Psoas muscle (tissue), 8 donors: ENCODE measurements around the gene CUTA. TPM values are rescaled to one million over a fixed set of nuclear protein-coding genes. Genes with fewer than 3 reads are reported as not detected.
A peak's percentile ranks its signal among the peaks of the same experiment; 100 is the strongest.

Experiments used
- ATAC-seq, 4 donors: fragments of 200-7000 bp; cut with Tn5 transposase; one replicate each; pipeline ENCODE4 v1.9.1; 2020; ENCODE audit warnings: moderate library complexity in 3 of 4, mild to moderate bottlenecking in 2 of 4
- DNase-seq, 2 donors: peaks; one replicate each; pipeline ENCODE4 v3.0.0-alpha.2; 2020
- H3K27ac ChIP-seq: fragments of 200-600 bp; one replicate; pipeline ENCODE4 v1.8.0; 2022
- H3K27me3 ChIP-seq, 3 donors: fragments of 200-600 bp in 1 of 3; one replicate each; pipeline versions ENCODE4 v1.6.1 to v1.8.0; 2013 to 2022; ENCODE audit warnings: low read length in 2 of 3, mild to moderate bottlenecking in 2 of 3, moderate library complexity in 1 of 3; ENCODE audit not compliant: insufficient read depth in 3 of 3
- H3K36me3 ChIP-seq, 2 donors: fragments of 200-600 bp in 1 of 2; one replicate each; pipeline versions ENCODE4 v1.6.1 to v1.8.0; 2013 to 2022; ENCODE audit warnings: low read depth in 1 of 2, mild to moderate bottlenecking in 1 of 2, moderate library complexity in 1 of 2; ENCODE audit not compliant: insufficient read depth in 1 of 2
- H3K4me1 ChIP-seq: fragments of 200-600 bp; one replicate; pipeline ENCODE4 v1.8.0; 2022
- H3K4me3 ChIP-seq: fragments of 200-600 bp; one replicate; pipeline ENCODE4 v1.8.0; 2022; ENCODE audit warnings: mild to moderate bottlenecking
- H3K9me3 ChIP-seq: fragments of 200-600 bp; one replicate; pipeline ENCODE4 v1.8.0; 2022
- WGBS, 3 donors: extraction: QIAGEN DNeasy Blood & Tissue Kit; methylation state at CpG; one replicate each; pipeline versions ENCODE4 v1.1.6 to v1.1.7; 2013; 5-methylcytosine and 5-hydroxymethylcytosine counted together
- intact Hi-C, 2 donors: fragments of 100-400 bp; cut with DNase I; formaldehyde crosslinking; loops; one replicate each; pipeline versions ENCODE4 v1.11.0 to v1.14.2; 2022
- polyA plus RNA-seq, 3 donors: library from polyadenylated mRNA; stranded (reverse); fragments of 200-250 nt; gene quantifications; one replicate each; pipeline ENCODE4 v1.2.3, GENCODE V29; 2013
- total RNA-seq, 4 donors: library from RNA; stranded (reverse); fragmentation: NEBNext Ultra II Directional in 2 of 4; extraction: Animal tissue kit (Norgen Biotek cat#: 25700) in 2 of 4; gene quantifications; one replicate each; pipeline versions ENCODE4 v1.2.1 to v1.2.4, GENCODE V29; 2021 to 2023
- TF ChIP-seq, protein P1 (sequence below): fragments of 200-600 bp; IDR thresholded peaks from one replicate; pipeline ENCODE4 v1.8.0; 2022; ENCODE audit warnings: antibody characterized with exemption
- donor health status: healthy with polysubstance abuse.
- donor health status: DM: no; HTN: no; CAD: no; lungs with moderate emphysema.
- donor health status: Bipolar disorder and iron deficiency.
- donor health status: healthy.
- donor health status: DM: yes; HTN: yes; CAD: no.
- donor health status: DM: no; HTN: no; CAD: no.
- donor health status: DM: no; HTN: no; CAD: no.
- donor health status: DM: yes; HTN: yes; CAD: no.

The CUTA gene
- total and polyA plus RNA-seq, 7 donors: 75.4 to 126 (median 102) TPM

GRCh38 chr6:33458676-33459075 is 40.8 kb upstream of the CUTA start:
- no peak for ATAC-seq
- intact Hi-C loops: loop anchor here (5.0 to 10.0 kb wide), 2 partner anchors 109 to 116 kb away; no protein-coding TSS in a partner anchor
- Histone ChIP-seq H3K9me3 (no peaks in the 10 kb centered on the region), H3K4me1 (peaks cover 4% of the 10 kb centered on the region), H3K36me3 (peaks cover 0 to 21% of the 10 kb centered on the region in 2 donors), H3K4me3 (no peak overlapping the region), H3K27ac (no peak overlapping the region), H3K27me3 (no peaks in the 10 kb centered on the region)
- TF ChIP-seq, protein P1, sequence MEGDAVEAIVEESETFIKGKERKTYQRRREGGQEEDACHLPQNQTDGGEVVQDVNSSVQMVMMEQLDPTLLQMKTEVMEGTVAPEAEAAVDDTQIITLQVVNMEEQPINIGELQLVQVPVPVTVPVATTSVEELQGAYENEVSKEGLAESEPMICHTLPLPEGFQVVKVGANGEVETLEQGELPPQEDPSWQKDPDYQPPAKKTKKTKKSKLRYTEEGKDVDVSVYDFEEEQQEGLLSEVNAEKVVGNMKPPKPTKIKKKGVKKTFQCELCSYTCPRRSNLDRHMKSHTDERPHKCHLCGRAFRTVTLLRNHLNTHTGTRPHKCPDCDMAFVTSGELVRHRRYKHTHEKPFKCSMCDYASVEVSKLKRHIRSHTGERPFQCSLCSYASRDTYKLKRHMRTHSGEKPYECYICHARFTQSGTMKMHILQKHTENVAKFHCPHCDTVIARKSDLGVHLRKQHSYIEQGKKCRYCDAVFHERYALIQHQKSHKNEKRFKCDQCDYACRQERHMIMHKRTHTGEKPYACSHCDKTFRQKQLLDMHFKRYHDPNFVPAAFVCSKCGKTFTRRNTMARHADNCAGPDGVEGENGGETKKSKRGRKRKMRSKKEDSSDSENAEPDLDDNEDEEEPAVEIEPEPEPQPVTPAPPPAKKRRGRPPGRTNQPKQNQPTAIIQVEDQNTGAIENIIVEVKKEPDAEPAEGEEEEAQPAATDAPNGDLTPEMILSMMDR: no peak
- WGBS, 3 donors: 68 to 77% (median 72%) methylated on average over 3 of the region's 3 CpGs
- no peak for DNase-seq

- no peak for ATAC-seq
- H3K27me3 ChIP-seq: no peaks in the 10 kb centered on the region
- H3K36me3 ChIP-seq: peaks cover 0 to 21% of the 10 kb centered on the region in 2 donors
- H3K9me3 ChIP-seq: no peaks in the 10 kb centered on the region
- peaks cover 4% of the 10 kb centered on the region for H3K4me1 ChIP-seq
- TF ChIP-seq, protein P1: no peak
- no peak overlapping the region for H3K4me3 ChIP-seq
- no peak overlapping the region for H3K27ac ChIP-seq
- no peak for DNase-seq
- intact Hi-C loops: loop anchor here (5.0 to 10.0 kb wide), 2 partner anchors 111 to 119 kb away; no protein-coding TSS in a partner anchor
- 96 to 98% (median 96%) methylated on average over 12 of the region's 12 CpGs for WGBS, 3 donors
Observed at GRCh38 chr6:33456156-33456555, 38.2 kb upstream of the CUTA start.

GRCh38 chr6:33455051-33455450 is 37.1 kb upstream of the CUTA start:
- ATAC-seq: no peak
- H3K4me3 ChIP-seq: peak overlapping the region; percentile 83
- H3K36me3 ChIP-seq: peaks cover 0 to 21% of the 10 kb centered on the region in 2 donors
- H3K27ac ChIP-seq: peak overlapping the region; percentile 82
- TF ChIP-seq, protein P1: no peak
- H3K9me3 ChIP-seq: no peaks in the 10 kb centered on the region
- H3K4me1 ChIP-seq: peaks cover 4% of the 10 kb centered on the region
- 38 to 47% (median 44%) methylated on average over 16 of the region's 16 CpGs for WGBS, 3 donors
- H3K27me3 ChIP-seq: no peaks in the 10 kb centered on the region
- DNase-seq: no peak
- intact Hi-C loops: loop anchor here (2.0 to 10.0 kb wide), 3 partner anchors 64 to 120 kb away; partner anchors contain the start of gene KIFC1 (in 1 of the 2)

GRCh38 chr6:33454009-33454946 is 36.4 kb upstream of the CUTA start, which contains the start of gene ZBTB9:
ZBTB9 (plus strand) TSS chr6:33454576; CDS start chr6:33455101, 525 bp downstream.
- peak; percentile 96 to 98 for DNase-seq
- H3K4me1 ChIP-seq: peaks cover 4% of the 10 kb centered on the region
- peak within 1 kb of the TSS; percentile 83 for H3K4me3 ChIP-seq
- H3K36me3 ChIP-seq: peaks cover 0 to 21% of the 10 kb centered on the region in 2 donors
- peak within 1 kb of the TSS; percentile 82 for H3K27ac ChIP-seq
- intact Hi-C loops: loop anchor here (2.0 to 10.0 kb wide), 4 partner anchors 63 to 123 kb away; partner anchors contain the start of gene KIFC1 (in 1 of the 2)
- no peaks in the 10 kb centered on the region for H3K9me3 ChIP-seq
- TF ChIP-seq, protein P1: no peak
- peak; percentile 100 for ATAC-seq
- no peaks in the 10 kb centered on the region for H3K27me3 ChIP-seq
- WGBS, 3 donors: 0% methylated on average over 63 to 65 of the region's 65 CpGs
